Esophagus muscularis mucosa (tissue), 4 donors: ENCODE results near the gene CHST5.

Source experiments
- CTCF ChIP-seq, 3 experiments: fragments of 200-600 bp in 2 of 3; fragments of 450-650 bp in 1 of 3; sonication (generic) in 2 of 3; IDR thresholded peaks; one replicate each; pipeline ENCODE4 v1.5.1; 2017 to 2019; ENCODE audit warnings: antibody characterized with exemption in 3 of 3, mild to moderate bottlenecking in 2 of 3, moderate library complexity in 1 of 3
- EP300 ChIP-seq: sonication (generic); formaldehyde crosslinking; IDR thresholded peaks from one replicate; pipeline ENCODE4 v1.6.1; 2017; ENCODE audit warnings: antibody characterized with exemption
- POLR2A ChIP-seq: fragments of 450-650 bp; IDR thresholded peaks from one replicate; pipeline ENCODE4 v1.6.1; 2017; ENCODE audit warnings: antibody characterized with exemption, moderate library complexity, mild to moderate bottlenecking, low read depth
- POLR2AphosphoS5 ChIP-seq, 2 donors: sonication (generic); formaldehyde crosslinking; IDR thresholded peaks; one replicate each; pipeline ENCODE4 v1.6.1; 2017; ENCODE audit warnings: antibody characterized with exemption in 2 of 2

GRCh38 chr16:75514296-75514695, 21.6 kb downstream of the CHST5 start:
- no peak for TF ChIP-seq CTCF (IDR thresholded peaks at IDR 0.05)
- no peak for TF ChIP-seq POLR2AphosphoS5 (IDR thresholded peaks at IDR 0.05)
- no peak for TF ChIP-seq POLR2A
- no peak for TF ChIP-seq EP300
